NCI-H1092 treated with DMSO at 0.1 percent for 48 hours (cell line): ENCODE data around the gene TAS2R10.

Source experiments
- DNase-seq: peaks from one replicate; lab custom pipeline; 2025; lab: John Stamatoyannopoulos, UW

Gene TAS2R10

GRCh38 chr12:10779103-10779502, 47.1 kb downstream of the TAS2R10 start:
- DNase-seq: no peak
